SK-N-SH treated with all-trans-retinoic acid at 6 μM for 48 hours (cell line): ENCODE results near the gene PF4V1.

ENCODE experiments used
- BACH2 ChIP-seq: fragments of 250-450 bp; sonication (Bioruptor Pico); IDR thresholded peaks from 2 replicates; pipeline ENCODE4 v1.9.0; 2021; ENCODE audit warnings: mild to moderate bottlenecking, borderline replicate concordance
- CSDC2 ChIP-seq: fragments of 250-450 bp; sonication (Bioruptor Pico); IDR thresholded peaks from 2 replicates; pipeline ENCODE4 v1.5.0; 2020; ENCODE audit warnings: mild to moderate bottlenecking, moderate library complexity
- CSRNP3 ChIP-seq: fragments of 250-450 bp; sonication (Bioruptor Pico); IDR thresholded peaks from 2 replicates; pipeline ENCODE4 v1.5.1; 2021; ENCODE audit warnings: mild to moderate bottlenecking, moderate library complexity
- ISL1 ChIP-seq: fragments of 250-450 bp; sonication (Bioruptor Pico); IDR thresholded peaks from 2 replicates; pipeline ENCODE4 v2.1.2; 2022; ENCODE audit warnings: mild to moderate bottlenecking, moderate library complexity
- RARB ChIP-seq: fragments of 250-450 bp; sonication (Bioruptor Pico); IDR thresholded peaks from 2 replicates; pipeline ENCODE4 v1.8.0; 2021; ENCODE audit warnings: mild to moderate bottlenecking, moderate library complexity
- SNAI2 ChIP-seq: fragments of 250-450 bp; sonication (Bioruptor Pico); IDR thresholded peaks from 2 replicates; pipeline ENCODE4 v1.5.0; 2020; ENCODE audit warnings: mild to moderate bottlenecking, moderate library complexity
- TCF4 ChIP-seq: fragments of 250-450 bp; sonication (Bioruptor Pico); IDR thresholded peaks from 2 replicates; pipeline ENCODE4 v1.8.0; 2021; ENCODE audit warnings: mild to moderate bottlenecking, moderate library complexity, borderline replicate concordance
- TOX ChIP-seq: fragments of 250-450 bp; sonication (Bioruptor Pico); IDR thresholded peaks from 2 replicates; pipeline ENCODE4 v1.8.0; 2021; ENCODE audit warnings: mild to moderate bottlenecking, moderate library complexity, borderline replicate concordance
- TSHZ2 ChIP-seq: fragments of 250-450 bp; sonication (Bioruptor Pico); IDR thresholded peaks from 2 replicates; pipeline ENCODE4 v1.5.0; 2020; ENCODE audit warnings: mild to moderate bottlenecking, moderate library complexity
- ZFP3 ChIP-seq: fragments of 250-450 bp; sonication (Bioruptor Pico); IDR thresholded peaks from 2 replicates; pipeline ENCODE4 v1.5.0; 2020; ENCODE audit warnings: mild to moderate bottlenecking, moderate library complexity
- TF ChIP-seq, protein P1 (sequence below): fragments of 250-450 bp; sonication (Bioruptor Pico); IDR thresholded peaks from 2 replicates; pipeline ENCODE4 v1.8.0; 2020; ENCODE audit warnings: mild to moderate bottlenecking, moderate library complexity, borderline replicate concordance
- TF ChIP-seq, protein P2 (sequence below): fragments of 250-450 bp; sonication (Bioruptor Pico); IDR thresholded peaks from 2 replicates; pipeline ENCODE4 v1.8.0; 2021; ENCODE audit warnings: low read depth, mild to moderate bottlenecking, moderate library complexity, borderline replicate concordance
- TF ChIP-seq, protein P3 (sequence below): fragments of 250-450 bp; sonication (Bioruptor Pico); IDR thresholded peaks from 2 replicates; pipeline ENCODE4 v1.5.1; 2020; ENCODE audit warnings: low read depth, mild to moderate bottlenecking, moderate library complexity

GRCh38 chr4:73874386-73874785 lies 21.3 kb downstream of the PF4V1 start:
- TF ChIP-seq ZFP3 = no peak
- no peak for TF ChIP-seq RARB
- TF ChIP-seq, protein P1, sequence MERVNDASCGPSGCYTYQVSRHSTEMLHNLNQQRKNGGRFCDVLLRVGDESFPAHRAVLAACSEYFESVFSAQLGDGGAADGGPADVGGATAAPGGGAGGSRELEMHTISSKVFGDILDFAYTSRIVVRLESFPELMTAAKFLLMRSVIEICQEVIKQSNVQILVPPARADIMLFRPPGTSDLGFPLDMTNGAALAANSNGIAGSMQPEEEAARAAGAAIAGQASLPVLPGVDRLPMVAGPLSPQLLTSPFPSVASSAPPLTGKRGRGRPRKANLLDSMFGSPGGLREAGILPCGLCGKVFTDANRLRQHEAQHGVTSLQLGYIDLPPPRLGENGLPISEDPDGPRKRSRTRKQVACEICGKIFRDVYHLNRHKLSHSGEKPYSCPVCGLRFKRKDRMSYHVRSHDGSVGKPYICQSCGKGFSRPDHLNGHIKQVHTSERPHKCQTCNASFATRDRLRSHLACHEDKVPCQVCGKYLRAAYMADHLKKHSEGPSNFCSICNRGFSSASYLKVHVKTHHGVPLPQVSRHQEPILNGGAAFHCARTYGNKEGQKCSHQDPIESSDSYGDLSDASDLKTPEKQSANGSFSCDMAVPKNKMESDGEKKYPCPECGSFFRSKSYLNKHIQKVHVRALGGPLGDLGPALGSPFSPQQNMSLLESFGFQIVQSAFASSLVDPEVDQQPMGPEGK = no peak
- TF ChIP-seq SNAI2 (CRISPR knock-in tag) = no peak
- TF ChIP-seq, protein P2, sequence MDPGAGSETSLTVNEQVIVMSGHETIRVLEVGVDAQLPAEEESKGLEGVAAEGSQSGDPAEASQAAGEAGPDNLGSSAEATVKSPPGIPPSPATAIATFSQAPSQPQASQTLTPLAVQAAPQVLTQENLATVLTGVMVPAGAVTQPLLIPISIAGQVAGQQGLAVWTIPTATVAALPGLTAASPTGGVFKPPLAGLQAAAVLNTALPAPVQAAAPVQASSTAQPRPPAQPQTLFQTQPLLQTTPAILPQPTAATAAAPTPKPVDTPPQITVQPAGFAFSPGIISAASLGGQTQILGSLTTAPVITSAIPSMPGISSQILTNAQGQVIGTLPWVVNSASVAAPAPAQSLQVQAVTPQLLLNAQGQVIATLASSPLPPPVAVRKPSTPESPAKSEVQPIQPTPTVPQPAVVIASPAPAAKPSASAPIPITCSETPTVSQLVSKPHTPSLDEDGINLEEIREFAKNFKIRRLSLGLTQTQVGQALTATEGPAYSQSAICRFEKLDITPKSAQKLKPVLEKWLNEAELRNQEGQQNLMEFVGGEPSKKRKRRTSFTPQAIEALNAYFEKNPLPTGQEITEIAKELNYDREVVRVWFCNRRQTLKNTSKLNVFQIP (CRISPR knock-in tag) = no peak
- TF ChIP-seq CSRNP3 (CRISPR knock-in tag) = no peak
- TF ChIP-seq CSDC2 (CRISPR knock-in tag) = no peak
- no peak for TF ChIP-seq TOX (CRISPR knock-in tag)
- TF ChIP-seq ISL1 (CRISPR knock-in tag) = no peak
- no peak for TF ChIP-seq TCF4
- TF ChIP-seq, protein P3, sequence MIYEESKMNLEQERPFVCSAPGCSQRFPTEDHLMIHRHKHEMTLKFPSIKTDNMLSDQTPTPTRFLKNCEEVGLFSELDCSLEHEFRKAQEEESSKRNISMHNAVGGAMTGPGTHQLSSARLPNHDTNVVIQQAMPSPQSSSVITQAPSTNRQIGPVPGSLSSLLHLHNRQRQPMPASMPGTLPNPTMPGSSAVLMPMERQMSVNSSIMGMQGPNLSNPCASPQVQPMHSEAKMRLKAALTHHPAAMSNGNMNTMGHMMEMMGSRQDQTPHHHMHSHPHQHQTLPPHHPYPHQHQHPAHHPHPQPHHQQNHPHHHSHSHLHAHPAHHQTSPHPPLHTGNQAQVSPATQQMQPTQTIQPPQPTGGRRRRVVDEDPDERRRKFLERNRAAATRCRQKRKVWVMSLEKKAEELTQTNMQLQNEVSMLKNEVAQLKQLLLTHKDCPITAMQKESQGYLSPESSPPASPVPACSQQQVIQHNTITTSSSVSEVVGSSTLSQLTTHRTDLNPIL (CRISPR knock-in tag) = no peak
- TF ChIP-seq TSHZ2 (CRISPR knock-in tag) = no peak
- no peak for TF ChIP-seq BACH2
